PFSK-1 (cell line): ENCODE data around the gene KHNYN.

Source experiments
- FOXP2 ChIP-seq: optimal IDR thresholded peaks from 2 replicates; pipeline ENCODE3; 2011; ENCODE audit warnings: borderline replicate concordance, control low read depth, inconsistent platforms; ENCODE audit not compliant: insufficient read depth; ENCODE audit errors: extremely low read length, extremely low read depth
- POLR2AphosphoS5 ChIP-seq: IDR thresholded peaks from 2 replicates; pipeline ENCODE4 v1.6.1; 2012; ENCODE audit warnings: low read depth, mild to moderate bottlenecking, control low read depth, low read length, moderate library complexity
- REST ChIP-seq, 2 experiments: IDR thresholded peaks; 2 replicates each; pipeline versions ENCODE4 v1.6.1 to v1.8.0; 2011 to 2012; ENCODE audit warnings: low read depth in 2 of 2, low read length in 2 of 2, control low read depth in 1 of 2, inconsistent platforms in 1 of 2, mild to moderate bottlenecking in 1 of 2, moderate library complexity in 1 of 2; ENCODE audit not compliant: insufficient read depth in 1 of 2
- SIN3A ChIP-seq: IDR thresholded peaks from 2 replicates; pipeline ENCODE4 v1.6.1; 2012; ENCODE audit warnings: mild to moderate bottlenecking, low read length, moderate library complexity, borderline replicate concordance; ENCODE audit not compliant: insufficient read depth
- TAF1 ChIP-seq: IDR thresholded peaks from 2 replicates; pipeline ENCODE4 v1.6.1; 2012; ENCODE audit warnings: low read length, control low read depth, borderline replicate concordance; ENCODE audit not compliant: insufficient read depth

The KHNYN gene

GRCh38 chr14:24459331-24459730 is 29.6 kb downstream of the KHNYN start:
- TF ChIP-seq TAF1 (no peak), REST (IDR thresholded peaks at IDR 0.05; ENCODE audit: insufficient read depth in 1 of 2, low read depth in 2 of 2, low read length in 2 of 2) (no peak), FOXP2 (no peak), SIN3A (no peak), POLR2AphosphoS5 (no peak)

GRCh38 chr14:24461336-24461735 is 31.6 kb downstream of the KHNYN start:
- TF ChIP-seq TAF1 (no peak), POLR2AphosphoS5 (no peak), REST (IDR thresholded peaks at IDR 0.05; ENCODE audit: insufficient read depth in 1 of 2, low read depth in 2 of 2, low read length in 2 of 2) (no peak), FOXP2 (no peak)

GRCh38 chr14:24463017-24463883 is 33.5 kb downstream of the KHNYN start:
- TF ChIP-seq SIN3A (no peak), FOXP2 (no peak), POLR2AphosphoS5 (no peak), TAF1 (no peak), REST (IDR thresholded peaks at IDR 0.05; ENCODE audit: insufficient read depth in 1 of 2, low read depth in 2 of 2, low read length in 2 of 2) (no peak)

- TF ChIP-seq FOXP2 = no peak
- TF ChIP-seq POLR2AphosphoS5 = no peak
- TF ChIP-seq REST (IDR thresholded peaks at IDR 0.05; ENCODE audit: insufficient read depth in 1 of 2, low read depth in 2 of 2, low read length in 2 of 2) = no peak
- no peak for TF ChIP-seq SIN3A
- TF ChIP-seq TAF1 = no peak
These were observed 34.4 kb downstream of the KHNYN start for GRCh38 chr14:24463884-24464785.
